ENCODE results near the gene TUT1.
A peak's percentile ranks its signal among the peaks of the same experiment; 100 is the strongest.
"Not testable (repeated sequence)": the region's sequence is repeated elsewhere in the genome, so short reads cannot be mapped to it uniquely, and the experiment has no call there.

TUT1 gene

GRCh38 chr11:62575156-62575555, 16.2 kb downstream of the TUT1 start:
- DNase-seq: no peak

- DNase-seq: no peak
Observed at GRCh38 chr11:62574363-62575071, 16.8 kb downstream of the TUT1 start.

GRCh38 chr11:62573592-62574362, 17.5 kb downstream of the TUT1 start, which contains the start of gene EEF1G:
TSS of gene EEF1G (minus strand) at chr11:62573891. CDS start at chr11:62573842, 49 bp downstream.
- peak; percentile 99 for DNase-seq

GRCh38 chr11:62573006-62573591, 18.2 kb downstream of the TUT1 start:
- no peak for DNase-seq

- DNase-seq: no peak
Observed at GRCh38 chr11:62572431-62572830, 18.9 kb downstream of the TUT1 start.

- DNase-seq: not testable (repeated sequence)
Observed at GRCh38 chr11:62571493-62571892, 19.8 kb downstream of the TUT1 start.

- not testable (repeated sequence) for DNase-seq
Observed at GRCh38 chr11:62570903-62571302, 20.4 kb downstream of the TUT1 start.

- no peak for DNase-seq
Observed at GRCh38 chr11:62569611-62570010, 21.7 kb downstream of the TUT1 start.

- no peak for DNase-seq
Observed at GRCh38 chr11:62567018-62567633, 24.2 kb downstream of the TUT1 start.

- no peak for DNase-seq
Observed at GRCh38 chr11:62566247-62566646, 25.1 kb downstream of the TUT1 start.

GRCh38 chr11:62565100-62565802, 26.1 kb downstream of the TUT1 start:
- DNase-seq: no peak

- not testable (repeated sequence) for DNase-seq
Observed at GRCh38 chr11:62561677-62562230, 29.6 kb downstream of the TUT1 start.

- DNase-seq: peak; percentile 31
Observed at GRCh38 chr11:62560566-62561103, 30.7 kb downstream of the TUT1 start.

- not testable (repeated sequence) for DNase-seq
Observed at GRCh38 chr11:62559626-62560025, 31.7 kb downstream of the TUT1 start.

GRCh38 chr11:62559204-62559603, 32.1 kb downstream of the TUT1 start:
- DNase-seq: no peak

- no peak for DNase-seq
Observed at GRCh38 chr11:62558669-62559068, 32.7 kb downstream of the TUT1 start.

GRCh38 chr11:62556875-62557631, 34.3 kb downstream of the TUT1 start:
- no peak for DNase-seq

GRCh38 chr11:62556108-62556874, 35.0 kb downstream of the TUT1 start:
- DNase-seq: peak; percentile 60

- DNase-seq: no peak
Observed at GRCh38 chr11:62555464-62556107, 35.7 kb downstream of the TUT1 start.

Measured in NCI-H2227 treated with DMSO at 0.1 percent for 48 hours (cell line).